Stimulated activated CD4-positive, alpha-beta T cell treated with anti-CD3 and anti-CD28 coated beads, Interleukin-4, amount 100 ng/mL, for 24 hours (primary cell): ENCODE measurements around the gene PPFIBP2.

Source experiments
- DNase-seq: peaks from one replicate; pipeline ENCODE4 v3.0.0-alpha.2; 2020

PPFIBP2 gene

DNA sequence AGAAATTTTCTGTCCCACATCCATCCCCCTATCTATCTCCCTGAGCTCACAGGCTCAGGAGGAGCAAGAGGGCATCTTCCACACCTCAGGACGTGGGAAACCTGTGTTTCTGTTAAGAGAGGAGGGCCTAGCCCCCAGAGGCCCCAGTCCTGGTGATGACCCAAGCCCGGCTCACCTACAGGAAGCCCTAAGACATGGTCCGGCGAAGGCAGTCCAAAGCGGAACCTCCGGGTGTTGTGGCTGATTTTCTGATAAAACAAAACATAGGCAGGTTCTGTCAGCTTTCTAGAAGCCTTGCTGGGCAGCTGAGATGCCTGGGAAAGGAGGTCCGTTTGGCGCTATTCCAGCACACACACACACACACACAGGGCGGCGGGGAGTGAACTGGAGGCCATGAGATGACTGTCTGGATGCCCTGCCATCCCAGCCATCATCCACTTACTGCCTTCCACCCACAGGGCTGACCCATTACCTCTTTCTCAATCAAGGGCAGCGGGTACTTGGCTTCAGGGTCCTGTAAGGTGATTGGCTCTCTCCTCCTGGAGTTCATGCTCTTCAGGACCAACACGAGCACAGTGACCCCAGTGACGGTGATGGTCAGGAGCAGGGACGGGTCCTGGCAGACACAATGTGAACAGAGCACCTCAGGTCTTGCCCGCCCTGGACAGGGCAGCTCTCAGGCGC is 158.6 kb downstream of the PPFIBP2 start:
- no peak for DNase-seq

GRCh38 chr11:7672960-7673723 is 159.3 kb downstream of the PPFIBP2 start, which contains the start of gene CYB5R2:
Gene CYB5R2 (minus strand): TSS chr11:7673500. CDS start chr11:7672825, 675 bp downstream.
- no peak for DNase-seq

- no peak for DNase-seq
Measured at GRCh38 chr11:7673724-7674434, 160.1 kb downstream of the PPFIBP2 start.

DNA sequence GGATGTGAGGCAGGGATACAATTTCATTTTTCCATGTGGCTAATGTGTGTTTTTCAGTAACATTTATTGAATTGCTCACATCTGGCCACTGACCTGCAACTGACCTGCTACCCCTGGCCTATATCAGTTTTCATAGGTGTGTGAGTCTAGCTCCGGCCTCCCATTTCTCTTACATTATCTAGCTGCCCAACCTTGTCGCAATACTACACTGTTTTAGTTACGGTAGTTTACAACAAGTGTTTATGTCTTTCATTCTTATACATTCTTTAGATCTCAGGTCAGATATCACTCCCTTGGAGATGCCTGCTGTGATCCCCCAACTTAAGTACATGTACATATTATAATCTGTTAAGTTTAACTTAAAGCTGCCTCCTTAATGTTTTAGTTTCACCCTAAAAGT is 161.8 kb downstream of the PPFIBP2 start:
- no peak for DNase-seq

DNA sequence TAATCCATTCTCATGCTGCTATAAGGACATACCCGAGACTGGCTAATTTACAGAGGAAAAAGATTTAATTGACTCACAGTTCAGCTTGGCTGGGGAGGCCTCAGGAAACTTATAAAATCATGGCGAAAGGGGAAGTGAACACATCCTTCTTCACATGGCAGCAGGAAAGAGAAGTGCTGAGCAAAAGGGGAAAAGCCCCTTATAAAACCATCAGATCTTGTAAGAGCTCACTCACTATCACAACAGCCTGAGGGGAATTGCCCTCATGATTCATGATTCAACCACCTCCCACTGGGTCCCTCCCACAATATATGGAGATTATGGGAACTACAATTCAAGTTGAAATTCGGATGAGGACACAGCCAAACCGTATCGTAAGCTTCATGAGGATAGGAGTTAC is 163.3 kb downstream of the PPFIBP2 start:
- DNase-seq: no peak

GRCh38 chr11:7677796-7678201 is 164.0 kb downstream of the PPFIBP2 start:
- DNase-seq: no peak

GRCh38 chr11:7683571-7683970 is 169.8 kb downstream of the PPFIBP2 start:
- no peak for DNase-seq

DNA sequence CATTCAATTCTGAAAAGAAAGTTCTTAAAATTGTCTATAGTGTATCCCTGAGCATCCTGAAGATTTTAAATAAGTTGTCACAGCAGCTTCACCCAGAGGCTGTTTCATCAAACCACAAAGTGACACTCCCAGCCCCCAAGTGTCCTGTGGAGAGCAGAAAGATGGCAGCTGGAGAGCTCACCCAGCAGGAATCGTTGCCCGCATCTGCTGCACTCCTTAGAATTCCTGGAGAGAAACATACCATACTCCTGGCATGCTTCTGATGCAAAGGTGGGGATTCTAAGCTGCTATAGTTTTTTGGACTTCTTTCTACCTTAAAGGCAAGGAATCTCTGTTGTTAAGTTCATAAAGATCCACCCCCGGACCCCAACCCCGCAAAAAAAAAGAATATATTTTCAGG is 173.0 kb downstream of the PPFIBP2 start:
- no peak for DNase-seq

- DNase-seq: no peak
Measured at GRCh38 chr11:7687386-7687785, 173.6 kb downstream of the PPFIBP2 start.

GRCh38 chr11:7688238-7688826 is 174.5 kb downstream of the PPFIBP2 start:
- DNase-seq: no peak

DNA sequence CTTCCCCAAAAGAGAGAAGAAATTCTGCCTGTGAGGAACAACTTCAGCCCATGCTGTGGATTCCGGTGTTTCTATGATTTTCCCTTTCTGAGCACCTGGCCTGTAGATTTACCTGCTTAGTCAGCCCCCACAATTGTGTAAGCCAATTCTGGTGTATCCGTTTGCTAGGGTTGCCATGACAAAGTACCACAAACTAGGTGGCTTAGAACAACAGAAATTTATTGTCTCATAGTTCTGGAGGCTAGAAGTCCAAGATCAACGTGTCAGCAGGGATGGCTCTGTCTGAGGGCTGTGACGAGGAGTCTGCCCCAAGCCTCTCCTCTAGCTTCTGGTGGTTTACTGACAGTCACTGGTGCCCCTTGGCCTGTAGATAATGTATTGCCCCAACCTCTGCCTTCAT is 175.4 kb downstream of the PPFIBP2 start:
- DNase-seq: no peak

DNA sequence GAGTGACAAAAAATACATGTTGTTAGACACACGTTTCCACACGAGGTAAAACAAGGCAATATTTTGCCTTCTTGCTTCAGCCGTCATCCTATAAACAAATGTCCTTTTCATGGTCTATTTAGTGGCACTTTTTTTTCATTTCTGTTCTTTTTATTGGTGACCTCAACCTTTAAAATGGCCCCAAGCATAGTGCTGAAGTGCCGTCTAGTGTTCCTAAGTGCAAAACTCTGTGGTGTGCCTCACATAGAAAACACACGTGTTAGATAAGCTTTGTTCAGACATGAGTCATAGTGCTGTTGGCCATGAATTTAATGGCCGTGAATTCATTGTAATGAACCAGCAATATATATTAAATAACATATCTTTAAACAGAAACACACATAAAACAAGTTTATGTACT is 176.8 kb downstream of the PPFIBP2 start:
- no peak for DNase-seq

- DNase-seq: no peak
Measured at GRCh38 chr11:7691759-7692350, 178.1 kb downstream of the PPFIBP2 start.

GRCh38 chr11:7692426-7692825 is 178.6 kb downstream of the PPFIBP2 start:
- no peak for DNase-seq

GRCh38 chr11:7694235-7694634 is 180.4 kb downstream of the PPFIBP2 start:
- no peak for DNase-seq

- DNase-seq: peak; percentile 17
Measured at GRCh38 chr11:7696424-7696823, 182.6 kb downstream of the PPFIBP2 start.
